Neural progenitor cell (in vitro differentiated cells): ENCODE data around the gene ZFR2. TPM values are rescaled to one million over a fixed set of nuclear protein-coding genes. Genes with fewer than 3 reads are reported as not detected.

Experiments
- DNase-seq: peaks from one replicate; pipeline ENCODE4 v3.0.0-alpha.2; 2016; ENCODE audit warnings: low spot score
- H2AFZ ChIP-seq: fragments of 200-600 bp; sonication (generic); replicated peaks from 2 replicates; pipeline ENCODE4 v1.6.1; 2016; ENCODE audit warnings: antibody characterized with exemption
- H3F3A ChIP-seq: fragments of 200-600 bp; sonication (generic); 2 replicates; pipeline ENCODE4 v1.6.1; 2016; ENCODE audit warnings: antibody characterized with exemption, low read depth
- H3K27ac ChIP-seq: fragments of 200-600 bp; sonication (generic); 2 replicates; pipeline ENCODE4 v1.5.1; 2016; ENCODE audit warnings: mild to moderate bottlenecking
- H3K27me3 ChIP-seq: fragments of 200-600 bp; sonication (generic); 2 replicates; pipeline ENCODE4 v1.6.1; 2016; ENCODE audit warnings: mild to moderate bottlenecking, moderate library complexity
- H3K36me3 ChIP-seq: fragments of 200-600 bp; sonication (generic); 2 replicates; pipeline ENCODE4 v1.5.1; 2016
- H3K4me1 ChIP-seq: fragments of 200-600 bp; sonication (generic); 2 replicates; pipeline ENCODE4 v1.6.1; 2016; ENCODE audit warnings: mixed run types
- H3K4me2 ChIP-seq: fragments of 200-600 bp; sonication (generic); 2 replicates; pipeline ENCODE4 v1.6.1; 2016
- H3K4me3 ChIP-seq: fragments of 200-600 bp; sonication (generic); 2 replicates; pipeline ENCODE4 v1.5.1; 2016
- H3K79me2 ChIP-seq: fragments of 200-600 bp; sonication (generic); 2 replicates; pipeline ENCODE4 v1.6.1; 2016; ENCODE audit warnings: low read depth
- H3K9ac ChIP-seq: fragments of 200-600 bp; sonication (generic); 2 replicates; pipeline ENCODE4 v1.6.1; 2016
- H3K9me3 ChIP-seq: fragments of 200-600 bp; sonication (generic); 2 replicates; pipeline ENCODE4 v1.5.1; 2016; ENCODE audit warnings: low read depth
- H4K20me1 ChIP-seq: fragments of 200-600 bp; sonication (generic); 2 replicates; pipeline ENCODE4 v1.6.1; 2016; ENCODE audit warnings: low read depth
- H3K27ac Mint-ChIP-seq: 3 replicates; pipeline ENCODE4 v1.8.0; 2021; ENCODE audit warnings: mixed read lengths
- H3K27me3 Mint-ChIP-seq: 2 replicates; pipeline ENCODE4 v1.8.0; 2022; ENCODE audit warnings: low read depth, mild to moderate bottlenecking, inconsistent platforms, moderate library complexity, mixed read lengths; ENCODE audit not compliant: insufficient read depth
- H3K36me3 Mint-ChIP-seq: 3 replicates; pipeline ENCODE4 v1.8.0; 2021; ENCODE audit warnings: mixed read lengths
- H3K4me1 Mint-ChIP-seq: 3 replicates; pipeline ENCODE4 v1.8.0; 2021; ENCODE audit warnings: mixed read lengths
- H3K4me3 Mint-ChIP-seq: 3 replicates; pipeline ENCODE4 v1.8.0; 2021; ENCODE audit warnings: mild to moderate bottlenecking, moderate library complexity, mixed read lengths
- H3K9me3 Mint-ChIP-seq: 3 replicates; pipeline ENCODE4 v1.8.0; 2020; ENCODE audit warnings: mixed read lengths
- CTCF ChIP-seq: fragments of 200-600 bp; sonication (generic); IDR thresholded peaks from 2 replicates; pipeline ENCODE4 v1.5.1; 2017; ENCODE audit warnings: antibody characterized with exemption, mild to moderate bottlenecking
- EZH2 ChIP-seq: fragments of 200-600 bp; sonication (generic); IDR thresholded peaks from 2 replicates; pipeline ENCODE4 v1.6.1; 2017; ENCODE audit warnings: antibody characterized with exemption, mild to moderate bottlenecking, moderate library complexity
- EZH2phosphoT487 ChIP-seq: fragments of 200-600 bp; sonication (generic); IDR thresholded peaks from 2 replicates; pipeline ENCODE4 v1.6.1; 2017; ENCODE audit warnings: antibody characterized with exemption
- total RNA-seq: library from RNA; depleted of rRNA; stranded (reverse); fragments of >200 nt; gene quantifications from 2 replicates; pipeline ENCODE4 v1.2.3, GENCODE V29; 2015; ENCODE audit warnings: low replicate concordance

ZFR2 gene
- total RNA-seq, 1 donor from 2014 or later: 8.9 TPM

DNA sequence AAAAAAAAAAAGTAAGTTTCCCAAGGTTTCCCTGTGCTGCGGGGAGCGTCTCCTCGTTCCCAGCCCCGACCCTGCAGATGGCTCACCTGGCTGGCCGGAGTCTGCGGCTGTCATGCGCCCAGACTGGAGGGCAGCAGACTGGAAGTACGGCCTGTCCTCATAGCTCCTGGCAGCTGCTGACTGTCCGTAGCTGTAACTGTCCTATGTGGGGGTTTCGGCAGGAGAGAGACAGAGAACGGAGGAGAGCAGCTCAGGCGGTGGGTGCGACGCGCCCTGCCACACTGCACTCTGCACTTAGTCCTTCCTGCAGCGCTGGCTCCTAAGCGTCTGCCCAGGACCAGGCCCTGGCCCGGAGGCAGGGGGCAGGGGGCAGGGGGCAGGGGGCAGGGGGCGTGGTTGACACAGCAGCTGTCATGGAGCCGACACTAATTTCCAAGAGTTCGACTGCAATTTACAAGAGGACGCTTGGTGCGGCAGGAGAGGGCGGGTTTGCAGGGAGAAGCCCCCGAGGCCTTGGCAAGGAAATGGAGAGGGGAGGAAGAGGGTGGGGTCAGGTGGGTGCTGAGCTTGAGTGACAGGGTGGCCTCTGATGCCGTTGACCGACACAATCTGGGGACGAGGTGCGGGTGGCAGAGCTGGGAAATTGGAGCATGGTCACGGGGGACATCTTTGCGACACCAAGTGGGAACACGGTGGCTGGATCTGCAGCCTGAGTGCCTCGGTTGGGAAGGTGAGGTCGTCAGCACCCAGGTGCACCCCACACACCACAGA is 35.1 kb downstream of the ZFR2 start:
- Histone ChIP-seq H4K20me1 (no peaks in the 10 kb centered on the region), H3K4me2 (no peak overlapping the region), H2AFZ (no peak overlapping the region), H3K9ac (no peak overlapping the region), H3K27me3 (no peaks in the 10 kb centered on the region), H3K36me3 (no peaks in the 10 kb centered on the region), H3K4me3 (no peak overlapping the region), H3F3A (peaks cover 8% of the 10 kb centered on the region), H3K79me2 (no peaks in the 10 kb centered on the region), H3K27ac (no peak overlapping the region), H3K9me3 (no peaks in the 10 kb centered on the region), H3K4me1 (no peaks in the 10 kb centered on the region)
- Mint-ChIP-seq H3K4me1 (peaks cover 12% of the 10 kb centered on the region), H3K27me3 (peaks cover 6% of the 10 kb centered on the region), H3K36me3 (no peaks in the 10 kb centered on the region), H3K27ac (no peak overlapping the region), H3K4me3 (no peak overlapping the region), H3K9me3 (peaks cover 9% of the 10 kb centered on the region)
- TF ChIP-seq CTCF (no peak), EZH2 (no peak), EZH2phosphoT487 (no peak)
- no peak for DNase-seq

- Histone ChIP-seq H3K79me2 (no peaks in the 10 kb centered on the region), H3K9ac (no peak overlapping the region), H3K4me1 (no peaks in the 10 kb centered on the region), H3K4me3 (no peak overlapping the region), H4K20me1 (no peaks in the 10 kb centered on the region), H3K9me3 (no peaks in the 10 kb centered on the region), H3K36me3 (no peaks in the 10 kb centered on the region), H3K4me2 (no peak overlapping the region), H3K27me3 (no peaks in the 10 kb centered on the region), H3K27ac (no peak overlapping the region), H2AFZ (no peak overlapping the region), H3F3A (no peaks in the 10 kb centered on the region)
- Mint-ChIP-seq H3K4me1 (peaks cover 12% of the 10 kb centered on the region), H3K27ac (no peak overlapping the region), H3K36me3 (no peaks in the 10 kb centered on the region), H3K27me3 (peaks cover 6% of the 10 kb centered on the region), H3K9me3 (peaks cover under 1% of the 10 kb centered on the region), H3K4me3 (no peak overlapping the region)
- DNase-seq: no peak
- no peak for TF ChIP-seq EZH2
- TF ChIP-seq EZH2phosphoT487: no peak
- no peak for TF ChIP-seq CTCF
Observed at GRCh38 chr19:3832001-3832400, 36.8 kb downstream of the ZFR2 start.

- Histone ChIP-seq H3K4me1 (no peaks in the 10 kb centered on the region), H4K20me1 (no peaks in the 10 kb centered on the region), H3K9me3 (no peaks in the 10 kb centered on the region), H3K4me2 (no peak overlapping the region), H3K27me3 (no peaks in the 10 kb centered on the region), H3K36me3 (no peaks in the 10 kb centered on the region), H3K27ac (no peak overlapping the region), H3K79me2 (no peaks in the 10 kb centered on the region), H2AFZ (no peak overlapping the region), H3K9ac (no peak overlapping the region), H3K4me3 (no peak overlapping the region), H3F3A (no peaks in the 10 kb centered on the region)
- Mint-ChIP-seq H3K27me3 (peaks cover 6% of the 10 kb centered on the region), H3K27ac (no peak overlapping the region), H3K4me1 (peaks cover 12% of the 10 kb centered on the region), H3K9me3 (no peaks in the 10 kb centered on the region), H3K36me3 (no peaks in the 10 kb centered on the region), H3K4me3 (no peak overlapping the region)
- no peak for DNase-seq
- TF ChIP-seq EZH2phosphoT487 (no peak), CTCF (no peak), EZH2 (no peak)
Observed at GRCh38 chr19:3831601-3832000, 37.2 kb downstream of the ZFR2 start.
